DMS53 treated with DMSO at 0.1 percent for 48 hours (cell line): ENCODE data around the gene SLC27A3.
"Not testable (repeated sequence)": the region's sequence is repeated elsewhere in the genome, so short reads cannot be mapped to it uniquely, and the experiment has no call there.

Source experiments
- DNase-seq: peaks from one replicate; lab custom pipeline; 2025; ENCODE audit not compliant: unreplicated experiment; lab: John Stamatoyannopoulos, UW

Gene SLC27A3

DNA sequence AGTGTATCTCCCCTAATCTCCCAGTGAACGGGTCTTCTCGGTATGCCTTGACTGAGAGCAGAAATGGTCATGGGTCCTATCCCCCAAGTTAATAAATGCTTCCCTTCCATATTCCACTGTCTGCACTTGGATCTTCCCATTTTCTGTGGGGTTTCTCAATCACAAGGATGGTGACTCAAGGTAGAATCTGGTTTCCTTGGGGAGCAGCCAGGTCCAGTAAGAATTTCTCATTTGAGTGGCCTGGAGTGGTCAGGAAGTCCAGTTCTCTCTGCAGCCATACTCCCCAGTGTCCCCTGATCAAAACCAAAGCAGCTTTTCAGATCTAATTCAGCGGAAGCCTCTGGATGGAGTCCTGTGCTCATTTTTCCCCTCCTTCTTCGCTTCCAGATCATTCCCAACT, 14.8 kb upstream of the SLC27A3 start:
- DNase-seq: no peak

- no peak for DNase-seq
Measured at GRCh38 chr1:153763365-153764225, 11.6 kb upstream of the SLC27A3 start.

DNA sequence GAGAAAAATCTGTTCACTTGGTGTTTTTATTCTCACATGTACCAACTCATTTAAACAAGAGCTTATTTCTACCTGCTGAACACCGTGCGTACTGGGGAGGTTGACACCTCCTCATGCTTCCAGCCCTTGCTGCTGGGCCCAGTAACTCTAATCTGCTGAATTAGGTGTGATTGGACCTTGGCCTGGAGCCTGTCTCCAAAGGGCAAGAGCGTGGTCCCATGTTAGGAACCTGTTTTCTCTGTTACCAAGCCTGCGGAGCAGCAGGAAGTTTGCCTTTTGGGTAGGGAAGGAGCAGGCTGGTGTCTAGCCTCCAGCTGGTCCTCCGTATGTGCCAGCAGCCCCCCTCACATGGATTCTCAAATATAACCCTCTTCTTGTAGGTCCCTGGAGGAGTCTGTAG, 10.9 kb upstream of the SLC27A3 start:
- no peak for DNase-seq

GRCh38 chr1:153766663-153767062, 8.5 kb upstream of the SLC27A3 start:
- DNase-seq: not testable (repeated sequence)

GRCh38 chr1:153767519-153767918, 7.7 kb upstream of the SLC27A3 start:
- no peak for DNase-seq

DNA sequence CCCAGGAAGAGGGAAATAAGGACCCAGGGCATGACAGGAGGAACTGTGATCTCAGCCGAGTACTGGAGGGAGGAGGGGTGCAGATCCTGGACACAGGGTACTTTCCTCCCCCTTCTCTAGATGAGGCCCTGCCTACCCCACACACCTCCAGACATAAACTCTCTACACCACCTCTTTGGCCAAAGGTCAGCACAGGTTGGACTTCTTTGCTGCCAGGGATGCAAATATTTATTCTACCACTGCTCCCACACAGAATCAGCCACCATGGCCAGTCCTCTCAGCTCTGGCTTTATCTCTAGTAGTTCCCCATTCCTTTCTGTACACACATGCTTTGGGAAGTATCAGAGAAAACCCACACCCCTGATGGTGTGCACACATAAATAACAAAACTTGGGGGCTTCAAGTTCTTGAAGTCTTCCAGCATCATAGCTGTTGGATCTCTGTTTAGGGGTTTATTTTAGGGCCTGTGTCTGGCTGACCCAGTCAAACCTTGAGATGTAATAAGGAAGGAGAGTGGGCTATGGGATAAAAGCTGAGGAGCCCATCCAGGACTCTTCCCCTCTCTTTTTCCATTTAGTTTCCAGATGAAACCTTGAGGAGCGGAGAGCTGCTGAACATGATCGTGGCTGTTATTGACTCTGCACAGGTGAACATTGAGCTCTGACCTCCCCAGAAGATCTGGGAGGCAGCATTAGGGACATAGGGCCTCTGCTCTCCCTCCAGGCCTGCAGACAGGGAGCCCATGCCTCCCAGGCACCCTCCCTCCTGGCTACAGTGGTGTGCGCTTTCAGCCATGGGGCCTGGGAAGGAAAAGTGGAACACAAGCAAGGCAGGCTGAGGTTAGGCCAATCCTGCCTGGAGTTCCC, 6.7 kb upstream of the SLC27A3 start:
- peak; percentile 31 for DNase-seq

- DNase-seq: no peak
Measured at GRCh38 chr1:153769221-153769620, 6.0 kb upstream of the SLC27A3 start.

DNA sequence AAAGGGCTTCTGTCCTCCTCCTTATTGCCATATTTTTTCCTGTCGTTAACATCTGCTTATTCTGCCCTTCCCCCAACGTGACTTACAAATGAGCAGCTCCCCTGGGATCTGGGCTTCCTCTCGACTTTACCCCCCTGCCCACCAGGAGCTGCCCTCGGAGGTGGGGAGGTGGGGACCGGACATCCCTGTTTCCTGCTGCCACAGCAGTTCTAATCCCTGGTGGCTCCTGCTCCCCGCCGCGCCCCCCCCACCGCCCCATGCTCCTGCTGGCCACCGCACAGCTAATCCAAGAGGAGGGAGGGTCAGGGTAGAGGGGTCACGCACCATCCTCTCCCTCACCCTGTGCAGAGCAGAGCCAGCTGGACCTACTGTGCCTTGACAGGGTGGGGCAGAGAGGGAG, 4.4 kb upstream of the SLC27A3 start:
- DNase-seq: no peak

DNA sequence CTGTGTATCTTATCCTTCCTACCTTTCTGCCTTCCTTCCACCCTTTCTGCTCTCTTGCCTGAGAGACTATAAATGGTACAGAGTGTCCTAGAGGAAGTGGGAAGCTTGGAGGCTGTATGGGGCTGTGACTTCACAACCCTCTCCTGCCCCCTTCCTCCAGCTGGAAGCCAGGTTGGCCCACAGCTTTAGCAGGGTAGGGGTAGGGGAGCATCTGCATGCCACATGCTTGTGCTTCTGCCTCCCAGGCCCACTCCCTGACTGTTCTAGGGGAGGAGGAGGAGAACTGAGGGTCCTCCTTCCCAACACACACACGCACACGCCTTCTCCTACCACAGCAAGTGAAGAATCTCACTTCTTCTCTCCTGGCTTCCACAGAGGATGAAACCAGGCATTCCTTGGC, 3.9 kb upstream of the SLC27A3 start:
- no peak for DNase-seq

DNA sequence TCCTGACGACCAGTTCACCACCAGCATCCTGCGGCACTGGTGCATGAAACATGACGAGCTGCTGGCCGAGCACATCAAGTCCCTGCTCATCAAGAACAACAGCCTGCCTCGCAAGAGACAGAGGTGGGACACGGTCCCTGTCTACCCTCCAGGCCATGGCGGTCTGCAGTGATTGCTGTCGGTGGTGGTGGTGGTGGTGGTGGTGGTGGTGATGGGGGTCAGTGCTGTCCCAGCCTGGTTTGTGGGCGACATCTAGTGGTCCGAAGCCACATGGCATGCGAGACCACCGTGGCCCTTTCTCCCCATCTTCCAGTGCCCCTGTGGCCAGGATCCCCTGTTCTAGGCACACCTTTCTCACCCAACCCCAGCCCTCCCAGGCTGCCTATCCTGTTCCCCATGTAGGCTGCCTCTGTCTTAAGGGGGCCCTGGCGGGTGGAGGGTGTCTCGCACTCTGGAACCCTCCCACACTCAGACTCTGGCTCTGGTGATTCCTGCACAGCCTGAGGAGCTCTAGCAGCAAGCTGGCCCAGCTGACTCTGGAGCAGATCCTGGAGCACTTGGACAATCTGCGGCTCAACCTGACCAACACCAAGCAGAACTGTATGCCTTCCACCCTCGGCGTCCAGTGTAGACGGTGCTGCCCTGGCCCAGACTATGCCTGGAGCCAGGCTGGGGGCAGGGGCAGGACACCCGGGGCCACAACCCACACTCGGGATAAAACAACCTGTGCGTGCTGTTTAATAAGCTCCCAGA, 3.2 kb upstream of the SLC27A3 start:
- DNase-seq: no peak

DNA sequence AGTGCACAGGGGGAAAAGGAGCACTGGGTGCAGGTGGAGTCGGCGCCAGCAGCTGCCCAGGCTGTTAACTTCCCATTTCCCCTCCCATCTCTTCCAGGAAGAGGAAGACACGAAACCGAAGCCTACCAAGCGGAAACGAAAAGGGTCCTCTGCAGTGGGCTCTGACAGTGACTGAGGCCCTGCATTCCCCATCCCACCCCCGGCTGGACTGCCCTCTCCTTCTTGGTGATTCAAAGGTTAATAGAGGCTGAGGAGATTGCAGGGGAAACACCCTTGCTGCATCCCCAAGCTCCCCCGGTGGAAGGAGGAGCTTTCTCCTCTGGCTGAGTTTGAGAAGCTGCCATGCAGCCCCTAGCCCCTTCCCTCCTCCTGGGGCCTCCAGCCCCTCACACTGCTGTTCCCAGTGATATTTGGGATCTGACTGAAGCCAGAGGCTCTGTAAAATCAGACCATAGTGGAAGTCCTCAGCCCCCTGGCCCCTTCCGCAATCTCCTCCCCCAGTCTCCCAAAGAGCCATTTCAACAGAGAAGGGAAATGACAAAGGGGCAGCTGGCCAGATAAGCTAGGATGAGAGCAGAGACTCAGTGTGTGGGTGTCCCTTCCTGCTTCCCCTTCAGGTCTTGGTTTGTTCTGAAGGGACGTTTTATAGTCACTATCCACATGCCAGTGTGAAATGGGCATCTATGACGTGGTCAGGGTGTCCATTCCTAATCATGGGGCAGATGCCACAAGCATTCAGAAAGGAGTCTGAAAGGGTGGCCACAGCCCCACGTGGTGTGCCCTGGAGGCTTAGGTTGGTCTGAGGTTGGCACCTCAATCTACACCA, 1.9 kb upstream of the SLC27A3 start:
- DNase-seq: no peak

DNA sequence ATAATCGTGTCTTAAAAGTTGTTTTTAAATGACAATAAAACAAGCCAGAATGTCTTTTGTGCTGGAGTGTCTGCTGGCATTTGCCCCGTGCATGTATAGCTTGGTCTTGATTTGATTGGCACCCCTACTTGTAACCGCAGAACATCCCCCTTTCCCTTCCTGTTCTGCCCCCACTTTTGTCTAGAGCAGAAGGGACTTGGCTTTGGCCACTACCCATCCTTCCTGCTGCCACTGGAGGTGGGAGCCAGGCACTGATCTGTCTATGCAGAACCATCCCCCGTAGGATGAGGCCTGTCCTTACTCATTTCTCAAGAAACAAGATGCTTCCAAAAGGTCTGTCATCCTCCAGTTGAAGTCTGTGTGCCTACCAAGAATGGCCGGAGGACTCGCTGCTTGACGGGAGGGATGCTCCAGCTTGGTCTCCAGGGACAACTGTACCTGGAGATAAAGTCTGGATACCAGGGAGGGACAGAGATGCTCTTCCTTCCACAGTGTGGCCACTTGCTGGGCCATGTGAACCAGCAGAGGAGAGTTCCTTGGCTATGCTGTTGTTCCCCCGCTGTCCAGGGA, 1.1 kb upstream of the SLC27A3 start:
- DNase-seq: no peak

DNA sequence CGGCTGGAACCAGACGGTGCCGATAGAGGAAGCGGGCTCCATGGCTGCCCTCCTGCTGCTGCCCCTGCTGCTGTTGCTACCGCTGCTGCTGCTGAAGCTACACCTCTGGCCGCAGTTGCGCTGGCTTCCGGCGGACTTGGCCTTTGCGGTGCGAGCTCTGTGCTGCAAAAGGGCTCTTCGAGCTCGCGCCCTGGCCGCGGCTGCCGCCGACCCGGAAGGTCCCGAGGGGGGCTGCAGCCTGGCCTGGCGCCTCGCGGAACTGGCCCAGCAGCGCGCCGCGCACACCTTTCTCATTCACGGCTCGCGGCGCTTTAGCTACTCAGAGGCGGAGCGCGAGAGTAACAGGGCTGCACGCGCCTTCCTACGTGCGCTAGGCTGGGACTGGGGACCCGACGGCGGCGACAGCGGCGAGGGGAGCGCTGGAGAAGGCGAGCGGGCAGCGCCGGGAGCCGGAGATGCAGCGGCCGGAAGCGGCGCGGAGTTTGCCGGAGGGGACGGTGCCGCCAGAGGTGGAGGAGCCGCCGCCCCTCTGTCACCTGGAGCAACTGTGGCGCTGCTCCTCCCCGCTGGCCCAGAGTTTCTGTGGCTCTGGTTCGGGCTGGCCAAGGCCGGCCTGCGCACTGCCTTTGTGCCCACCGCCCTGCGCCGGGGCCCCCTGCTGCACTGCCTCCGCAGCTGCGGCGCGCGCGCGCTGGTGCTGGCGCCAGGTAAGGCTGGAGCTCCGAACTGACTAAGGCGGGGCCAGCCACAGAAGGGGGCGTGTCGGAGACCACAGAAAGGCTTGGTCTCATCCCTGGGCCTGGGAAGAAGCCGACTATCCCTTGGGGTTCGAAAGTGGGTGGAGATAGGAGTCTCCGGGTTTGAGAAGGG, 486 bp downstream of the SLC27A3 start:
- peak; percentile 56 for DNase-seq

DNA sequence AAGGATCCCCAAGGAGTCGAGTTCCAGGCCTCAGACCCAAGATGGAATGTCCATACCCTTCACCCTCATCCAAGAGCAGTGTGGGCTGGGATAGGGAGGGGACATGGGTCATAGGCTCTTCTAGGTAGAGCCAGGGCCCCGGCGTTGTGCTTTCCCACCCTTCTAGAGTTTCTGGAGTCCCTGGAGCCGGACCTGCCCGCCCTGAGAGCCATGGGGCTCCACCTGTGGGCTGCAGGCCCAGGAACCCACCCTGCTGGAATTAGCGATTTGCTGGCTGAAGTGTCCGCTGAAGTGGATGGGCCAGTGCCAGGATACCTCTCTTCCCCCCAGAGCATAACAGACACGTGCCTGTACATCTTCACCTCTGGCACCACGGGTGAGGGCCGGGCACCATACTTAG, 1.1 kb downstream of the SLC27A3 start:
- DNase-seq: no peak

GRCh38 chr1:153776845-153777370, 1.7 kb downstream of the SLC27A3 start:
- no peak for DNase-seq

- DNase-seq: no peak
Measured at GRCh38 chr1:153777648-153778047, 2.4 kb downstream of the SLC27A3 start.

DNA sequence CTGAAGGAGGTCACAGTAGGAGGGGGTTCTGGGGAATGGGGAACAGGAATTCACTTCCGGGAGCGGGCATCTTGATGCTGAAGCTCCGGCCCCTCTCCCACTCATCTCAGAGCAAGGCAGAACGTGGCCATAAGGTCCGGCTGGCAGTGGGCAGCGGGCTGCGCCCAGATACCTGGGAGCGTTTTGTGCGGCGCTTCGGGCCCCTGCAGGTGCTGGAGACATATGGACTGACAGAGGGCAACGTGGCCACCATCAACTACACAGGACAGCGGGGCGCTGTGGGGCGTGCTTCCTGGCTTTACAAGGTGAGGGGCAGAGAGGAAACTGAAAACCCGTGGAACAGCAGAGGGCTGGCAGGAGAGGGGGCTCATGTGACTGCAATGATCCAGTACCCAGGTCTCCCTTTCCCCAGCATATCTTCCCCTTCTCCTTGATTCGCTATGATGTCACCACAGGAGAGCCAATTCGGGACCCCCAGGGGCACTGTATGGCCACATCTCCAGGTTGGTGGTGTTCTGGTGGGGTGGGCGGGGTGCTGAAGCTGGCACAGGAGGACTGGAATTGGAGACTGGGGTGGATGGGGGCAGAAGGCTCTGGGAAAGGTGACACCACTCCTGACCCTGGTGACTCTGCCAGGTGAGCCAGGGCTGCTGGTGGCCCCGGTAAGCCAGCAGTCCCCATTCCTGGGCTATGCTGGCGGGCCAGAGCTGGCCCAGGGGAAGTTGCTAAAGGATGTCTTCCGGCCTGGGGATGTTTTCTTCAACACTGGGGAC, 3.0 kb downstream of the SLC27A3 start:
- DNase-seq: no peak

DNA sequence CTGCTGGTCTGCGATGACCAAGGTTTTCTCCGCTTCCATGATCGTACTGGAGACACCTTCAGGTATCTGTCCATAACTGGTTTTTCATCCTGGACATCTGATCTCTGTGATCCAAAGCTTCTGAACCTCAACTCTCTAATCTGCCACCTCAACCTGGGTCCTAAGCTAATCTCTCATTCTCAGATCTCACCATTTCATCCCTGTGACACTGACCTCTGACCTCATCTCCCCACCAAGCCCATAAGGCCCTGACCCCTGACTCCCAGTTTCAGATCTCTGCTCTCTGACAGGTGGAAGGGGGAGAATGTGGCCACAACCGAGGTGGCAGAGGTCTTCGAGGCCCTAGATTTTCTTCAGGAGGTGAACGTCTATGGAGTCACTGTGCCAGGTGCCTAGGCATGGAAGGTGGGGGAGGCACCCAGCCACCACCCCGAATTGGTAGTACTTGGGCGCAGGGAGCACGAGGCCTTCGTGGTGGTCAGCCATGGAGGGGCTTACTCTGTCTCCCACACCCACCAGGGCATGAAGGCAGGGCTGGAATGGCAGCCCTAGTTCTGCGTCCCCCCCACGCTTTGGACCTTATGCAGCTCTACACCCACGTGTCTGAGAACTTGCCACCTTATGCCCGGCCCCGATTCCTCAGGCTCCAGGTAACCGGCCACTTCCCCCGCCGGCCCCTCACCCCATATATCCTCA, 3.8 kb downstream of the SLC27A3 start:
- DNase-seq: no peak
